B cell (primary cell): ENCODE results near the gene DLGAP3. TPM values are rescaled to one million over a fixed set of nuclear protein-coding genes. Genes with fewer than 3 reads are reported as not detected.

Experiments used
- ATAC-seq: fragments of 200-7000 bp; cut with Tn5 transposase; one replicate; pipeline ENCODE4 v1.10.0; 2021; ENCODE audit warnings: low read depth, mild to moderate bottlenecking, moderate number of reproducible peaks, moderate library complexity
- CTCF ChIA-PET: fragments of 350-600 bp; sonication (Branson Sonifier 250); formaldehyde crosslinking; loops from one replicate; lab custom pipeline; 2021; ENCODE audit warnings: antibody characterized with exemption, inconsistent platforms; lab: Charles Lee
- POLR2A ChIA-PET: fragments of 350-600 bp; sonication (Branson Sonifier 250); formaldehyde crosslinking; loops from one replicate; lab custom pipeline; 2021; ENCODE audit warnings: antibody characterized with exemption; lab: Charles Lee
- DNase-seq: peaks from one replicate; pipeline ENCODE4 v3.0.0; 2013
- H2AFZ ChIP-seq: 2 replicates; pipeline ENCODE4 v1.6.1; 2012; ENCODE audit warnings: mild to moderate bottlenecking, low read depth, low read length; ENCODE audit not compliant: insufficient read depth, poor library complexity, severe bottlenecking
- H3K27ac ChIP-seq, 2 donors: 1 replicate in 1 of 2; 2 replicates in 1 of 2; pipeline ENCODE4 v1.5.1; 2012 to 2013; ENCODE audit warnings: low read length in 2 of 2, mild to moderate bottlenecking in 2 of 2, moderate library complexity in 1 of 2
- H3K27me3 ChIP-seq, 4 experiments: fragments of 200-600 bp in 1 of 4; sonication (generic) in 1 of 4; replicated peaks in 1 of 4; 1 replicate in 2 of 4; 2 replicates in 2 of 4; pipeline versions ENCODE4 v1.6.1 to v1.7.0; 2013 to 2016; ENCODE audit warnings: low read length in 3 of 4, mild to moderate bottlenecking in 2 of 4, mixed read lengths in 1 of 4, moderate library complexity in 1 of 4; ENCODE audit not compliant: insufficient read depth in 4 of 4, control insufficient read depth in 3 of 4; ENCODE audit errors: control extremely low read depth in 1 of 4
- H3K36me3 ChIP-seq, 2 experiments: replicated peaks in 1 of 2; 1 replicate in 1 of 2; 2 replicates in 1 of 2; pipeline versions ENCODE4 v1.6.1 to v1.7.1; 2013; ENCODE audit warnings: low read length in 1 of 2; ENCODE audit not compliant: insufficient read depth in 2 of 2, control insufficient read depth in 1 of 2; ENCODE audit errors: control extremely low read depth in 1 of 2, extremely low read depth in 1 of 2
- H3K4me1 ChIP-seq, 2 donors: fragments of 200-600 bp in 1 of 2; sonication (generic) in 1 of 2; 1 replicate in 1 of 2; 2 replicates in 1 of 2; pipeline versions ENCODE4 v1.5.1 to v1.6.1; 2013 to 2017; ENCODE audit warnings: low read length in 2 of 2; ENCODE audit not compliant: control insufficient read depth in 2 of 2, insufficient read depth in 2 of 2
- H3K4me2 ChIP-seq: replicated peaks from 2 replicates; pipeline ENCODE3; 2012; ENCODE audit warnings: mild to moderate bottlenecking, low read depth, low read length; ENCODE audit not compliant: poor library complexity, severe bottlenecking
- H3K4me3 ChIP-seq, 5 experiments: fragments of 200-600 bp in 1 of 5; sonication (generic) in 1 of 5; 1 replicate in 3 of 5; 2 replicates in 2 of 5; pipeline versions ENCODE4 v1.5.1 to v1.7.0; 2011 to 2016; ENCODE audit warnings: low read length in 4 of 5, mild to moderate bottlenecking in 4 of 5, low read depth in 2 of 5, control low read depth in 1 of 5, moderate library complexity in 1 of 5; ENCODE audit not compliant: insufficient read depth in 1 of 5; ENCODE audit errors: control extremely low read depth in 1 of 5, extremely low read depth in 1 of 5
- H3K79me2 ChIP-seq: fragments of 200-600 bp; sonication (generic); one replicate; pipeline ENCODE4 v1.6.0; 2016; ENCODE audit warnings: low read length; ENCODE audit not compliant: control insufficient read depth, insufficient read depth
- H3K9ac ChIP-seq: fragments of 200-600 bp; sonication (generic); 2 replicates; pipeline ENCODE4 v1.6.1; 2017; ENCODE audit warnings: mild to moderate bottlenecking, low read length, moderate library complexity
- H3K9me3 ChIP-seq, 3 donors: one replicate each; pipeline versions ENCODE4 v1.6.1 to v1.7.1; 2013; ENCODE audit warnings: low read length in 2 of 3; ENCODE audit not compliant: control insufficient read depth in 2 of 3, insufficient read depth in 1 of 3; ENCODE audit errors: control extremely low read depth in 1 of 3
- H4K20me1 ChIP-seq: 2 replicates; pipeline ENCODE4 v1.6.0; 2012; ENCODE audit warnings: mild to moderate bottlenecking, low read length; ENCODE audit not compliant: insufficient read depth, control insufficient read depth, poor library complexity, severe bottlenecking
- H3K27ac Mint-ChIP-seq: one replicate; pipeline ENCODE4 v1.8.0; 2021; ENCODE audit warnings: mixed read lengths
- H3K27me3 Mint-ChIP-seq: one replicate; pipeline ENCODE4 v1.8.0; 2021; ENCODE audit warnings: mixed read lengths
- H3K4me1 Mint-ChIP-seq: one replicate; pipeline ENCODE4 v1.8.0; 2021; ENCODE audit warnings: mixed read lengths
- H3K4me3 Mint-ChIP-seq: one replicate; pipeline ENCODE4 v1.8.0; 2021; ENCODE audit warnings: mixed read lengths
- H3K9me3 Mint-ChIP-seq: one replicate; pipeline ENCODE4 v1.8.0; 2022; ENCODE audit warnings: mixed read lengths; ENCODE audit not compliant: insufficient read depth
- EZH2 ChIP-seq: IDR thresholded peaks from 2 replicates; pipeline ENCODE4 v1.6.1; 2012; ENCODE audit warnings: borderline replicate concordance, low read depth, mild to moderate bottlenecking, moderate library complexity, low read length; ENCODE audit not compliant: insufficient read depth, poor library complexity, severe bottlenecking
- whole genome bisulfite sequencing: methylation state at CpG from one replicate; pipeline ENCODE4 v1.1.5; 2013; ENCODE audit warnings: missing lambda C conversion rate; ENCODE audit not compliant: insufficient coverage; 5-methylcytosine and 5-hydroxymethylcytosine counted together
- intact Hi-C: fragments of 100-400 bp; cut with micrococcal nuclease; formaldehyde crosslinking; loops from one replicate; pipeline ENCODE4 v1.10.0; 2022
- polyA plus RNA-seq: library from polyadenylated mRNA; depleted of rRNA; stranded (reverse); fragments of >200 nt; gene quantifications from 2 replicates; pipeline ENCODE4 v1.2.3, GENCODE V29; 2012
- total RNA-seq, 2 donors: library from RNA; stranded (reverse); fragments of 120-200 nt in 1 of 2; gene quantifications; 1 replicate in 1 of 2; 2 replicates in 1 of 2; pipeline versions ENCODE4 v1.2.3 to v1.2.4, GENCODE V29; 2013 to 2022
- TF ChIP-seq, protein P1 (sequence below): fragments of 200-600 bp; IDR thresholded peaks from one replicate; pipeline ENCODE4 v1.8.0; 2022; ENCODE audit warnings: antibody characterized with exemption, mild to moderate bottlenecking

DLGAP3 gene
- total and polyA plus RNA-seq, 2 donors (not counting 1 experiment from before 2014, with no cell fraction given) = 2.3 to 2.4 TPM

DNA sequence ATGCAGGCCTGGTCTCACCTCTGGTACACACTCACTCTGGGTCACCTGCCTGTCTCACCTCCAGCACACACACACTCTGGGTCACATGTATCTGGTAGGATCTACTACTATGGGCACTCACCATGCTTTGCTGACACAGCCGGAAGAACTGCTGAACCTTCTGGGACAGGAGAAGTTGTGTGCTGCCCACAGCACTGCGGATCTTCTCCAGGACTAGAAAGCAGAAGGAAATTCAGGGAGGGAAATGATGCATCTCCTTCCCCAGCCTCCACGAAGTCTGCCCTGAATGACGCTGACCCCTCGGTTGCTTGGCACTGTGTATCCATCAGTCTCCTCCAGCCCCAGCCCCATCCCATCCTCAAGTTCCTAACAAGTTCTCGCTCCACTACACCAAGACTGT is 62.0 kb downstream of the DLGAP3 start:
- intact Hi-C loops = loop anchor here (2.0 to 5.0 kb wide), 2 partner anchors 81 to 325 kb away; partner anchors contain the start of gene SFPQ
- Histone ChIP-seq H3K4me1 (peaks cover 9 to 17% of the 10 kb centered on the region in 2 donors), H3K27me3 (no peaks in the 10 kb centered on the region), H3K9ac (no peak overlapping the region), H3K36me3 (no peaks in the 10 kb centered on the region), H3K9me3 (no peaks in the 10 kb centered on the region), H3K79me2 (no peaks in the 10 kb centered on the region), H2AFZ (no peak overlapping the region), H3K4me3 (no peak overlapping the region), H4K20me1 (no peaks in the 10 kb centered on the region), H3K27ac (no peak overlapping the region), H3K4me2 (no peak overlapping the region)
- WGBS = 40% methylated on average over 4 of the region's 6 CpGs
- H3K27me3 Mint-ChIP-seq = peaks cover 4% of the 10 kb centered on the region
- H3K9me3 Mint-ChIP-seq = no peaks in the 10 kb centered on the region
- H3K4me1 Mint-ChIP-seq = peaks cover 34% of the 10 kb centered on the region
- H3K4me3 Mint-ChIP-seq = peak overlapping the region; percentile 62
- no peak for TF ChIP-seq EZH2
- TF ChIP-seq, protein P1, sequence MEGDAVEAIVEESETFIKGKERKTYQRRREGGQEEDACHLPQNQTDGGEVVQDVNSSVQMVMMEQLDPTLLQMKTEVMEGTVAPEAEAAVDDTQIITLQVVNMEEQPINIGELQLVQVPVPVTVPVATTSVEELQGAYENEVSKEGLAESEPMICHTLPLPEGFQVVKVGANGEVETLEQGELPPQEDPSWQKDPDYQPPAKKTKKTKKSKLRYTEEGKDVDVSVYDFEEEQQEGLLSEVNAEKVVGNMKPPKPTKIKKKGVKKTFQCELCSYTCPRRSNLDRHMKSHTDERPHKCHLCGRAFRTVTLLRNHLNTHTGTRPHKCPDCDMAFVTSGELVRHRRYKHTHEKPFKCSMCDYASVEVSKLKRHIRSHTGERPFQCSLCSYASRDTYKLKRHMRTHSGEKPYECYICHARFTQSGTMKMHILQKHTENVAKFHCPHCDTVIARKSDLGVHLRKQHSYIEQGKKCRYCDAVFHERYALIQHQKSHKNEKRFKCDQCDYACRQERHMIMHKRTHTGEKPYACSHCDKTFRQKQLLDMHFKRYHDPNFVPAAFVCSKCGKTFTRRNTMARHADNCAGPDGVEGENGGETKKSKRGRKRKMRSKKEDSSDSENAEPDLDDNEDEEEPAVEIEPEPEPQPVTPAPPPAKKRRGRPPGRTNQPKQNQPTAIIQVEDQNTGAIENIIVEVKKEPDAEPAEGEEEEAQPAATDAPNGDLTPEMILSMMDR = no peak
- ChIA-PET CTCF (interaction anchor here (0.7 to 3.8 kb wide), 5 partner anchors 10 to 118 kb away, joined by 3 to 35 read pairs (median 6); partner anchors contain the start of gene TMEM35B), POLR2A (no interaction called here)
- DNase-seq = no peak
- peak overlapping the region; percentile 15 for H3K27ac Mint-ChIP-seq
- no peak for ATAC-seq

DNA sequence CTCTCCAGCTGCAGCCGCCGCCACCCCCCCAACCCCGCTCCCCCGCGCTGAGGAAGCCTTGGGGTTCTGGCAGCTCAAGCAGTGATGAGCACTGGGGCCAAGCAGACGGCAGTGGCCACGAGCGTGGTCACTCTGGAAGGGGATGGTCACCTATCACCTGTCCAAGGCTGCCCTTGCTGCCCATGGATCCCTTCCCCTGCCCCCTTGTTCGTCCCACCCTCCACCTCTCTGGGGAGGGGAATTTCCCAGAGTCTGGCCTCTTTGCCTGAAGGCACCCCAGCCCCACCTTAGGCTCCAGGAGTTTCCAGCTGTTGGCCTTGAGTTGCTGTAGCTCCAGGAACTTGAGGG is 62.7 kb downstream of the DLGAP3 start:
- ChIA-PET POLR2A (interaction anchor here (0.6 to 1.2 kb wide), 3 partner anchors 212 to 691 kb away, joined by 3 to 4 read pairs (median 3); partner anchors contain the start of genes NCDN, SFPQ and ZMYM1), CTCF (interaction anchor here (0.6 to 3.8 kb wide), 11 partner anchors 8 to 118 kb away, joined by 3 to 35 read pairs (median 4); partner anchors contain the start of gene TMEM35B)
- peaks cover 34% of the 10 kb centered on the region for H3K4me1 Mint-ChIP-seq
- 23% methylated on average over 8 of the region's 9 CpGs for WGBS
- Histone ChIP-seq H3K4me1 (peaks cover 9 to 17% of the 10 kb centered on the region in 2 donors), H3K79me2 (no peaks in the 10 kb centered on the region), H3K9me3 (no peaks in the 10 kb centered on the region), H4K20me1 (no peaks in the 10 kb centered on the region), H3K4me2 (peak overlapping the region; percentile 90), H3K4me3 (peak overlapping the region in 4 of 5 experiments; percentile 60 to 78 (median 76)), H3K27me3 (no peaks in the 10 kb centered on the region), H3K27ac (peak overlapping the region; percentile 75 to 81), H3K9ac (peak overlapping the region; percentile 78), H3K36me3 (no peaks in the 10 kb centered on the region), H2AFZ (peak overlapping the region; percentile 91)
- DNase-seq = no peak
- peak overlapping the region; percentile 94 for H3K27ac Mint-ChIP-seq
- ATAC-seq = no peak
- no peaks in the 10 kb centered on the region for H3K9me3 Mint-ChIP-seq
- intact Hi-C loops = loop anchor here (1.0 to 5.0 kb wide), 5 partner anchors 14 to 326 kb away; partner anchors contain the start of genes SFPQ, ZMYM1 and ZMYM6
- TF ChIP-seq, protein P1 = no peak
- TF ChIP-seq EZH2 = no peak
- H3K27me3 Mint-ChIP-seq = no peaks in the 10 kb centered on the region
- peak overlapping the region; percentile 96 for H3K4me3 Mint-ChIP-seq
